ENCODE measurements around the gene TMPRSS11E.

The TMPRSS11E gene

GRCh38 chr4:68460085-68460484 is 12.8 kb downstream of the TMPRSS11E start:
- no peak for DNase-seq
- Histone ChIP-seq H3K27ac (ENCODE audit: low read length) (no peak overlapping the region), H3K79me2 (ENCODE audit: low read length) (no peaks in the 10 kb centered on the region), H3K4me2 (ENCODE audit: low read depth, low read length) (no peak overlapping the region), H3K9me2 (replicated peaks; ENCODE audit: insufficient read depth, low read length) (no peaks in the 10 kb centered on the region), H3K27me3 (replicated peaks; ENCODE audit: insufficient read depth, low read length) (no peaks in the 10 kb centered on the region), H3K9ac (ENCODE audit: low read length) (no peak overlapping the region), H3K4me1 (ENCODE audit: low read length) (peaks cover 12% of the 10 kb centered on the region), H3F3A (ENCODE audit: insufficient read depth, low read length) (no peaks in the 10 kb centered on the region), H2AFZ (ENCODE audit: low read length) (no peak overlapping the region), H3K9me3 (replicated peaks; ENCODE audit: insufficient read depth, low read length) (no peaks in the 10 kb centered on the region), H4K20me1 (ENCODE audit: insufficient read depth, low read length) (no peaks in the 10 kb centered on the region), H3K4me3 (ENCODE audit: low read length) (no peak overlapping the region), H3K36me3 (replicated peaks; ENCODE audit: insufficient read depth, low read length) (no peaks in the 10 kb centered on the region)
- TF ChIP-seq EZH2phosphoT487 (IDR thresholded peaks at IDR 0.05; ENCODE audit: low read length) (no peak), EZH2 (optimal IDR thresholded peaks at IDR 0.05; ENCODE audit: low read depth, low read length) (no peak), CTCF (IDR thresholded peaks at IDR 0.05; ENCODE audit: low read length) (no peak)

DNA sequence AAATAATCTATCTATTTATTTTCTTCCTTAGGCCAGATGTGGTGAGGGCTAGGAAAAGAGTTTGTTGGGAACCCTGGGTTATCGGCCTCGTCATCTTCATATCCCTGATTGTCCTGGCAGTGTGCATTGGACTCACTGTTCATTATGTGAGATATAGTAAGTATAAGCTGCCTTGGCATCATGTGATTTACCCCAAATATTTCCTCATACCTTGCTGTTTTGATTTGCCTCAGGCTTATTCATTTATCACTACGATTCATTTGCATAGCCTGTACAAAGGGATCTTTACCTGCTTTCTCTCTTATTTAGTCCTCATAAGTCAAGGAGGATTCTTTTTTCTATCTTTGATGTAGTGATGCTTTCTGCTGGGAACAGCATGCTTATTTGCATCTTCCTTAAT is 14.5 kb downstream of the TMPRSS11E start:
- H3K9me3 ChIP-seq (replicated peaks; ENCODE audit: insufficient read depth, low read length) = no peaks in the 10 kb centered on the region
- H3K79me2 ChIP-seq (ENCODE audit: low read length) = no peaks in the 10 kb centered on the region
- H3K4me1 ChIP-seq (ENCODE audit: low read length) = peaks cover 12% of the 10 kb centered on the region
- H2AFZ ChIP-seq (ENCODE audit: low read length) = no peak overlapping the region
- no peaks in the 10 kb centered on the region for H4K20me1 ChIP-seq (ENCODE audit: insufficient read depth, low read length)
- TF ChIP-seq EZH2 (optimal IDR thresholded peaks at IDR 0.05; ENCODE audit: low read depth, low read length) = no peak
- TF ChIP-seq EZH2phosphoT487 (IDR thresholded peaks at IDR 0.05; ENCODE audit: low read length) = no peak
- no peak for TF ChIP-seq CTCF (IDR thresholded peaks at IDR 0.05; ENCODE audit: low read length)
- no peaks in the 10 kb centered on the region for H3K36me3 ChIP-seq (replicated peaks; ENCODE audit: insufficient read depth, low read length)
- H3K9ac ChIP-seq (ENCODE audit: low read length) = no peak overlapping the region
- H3K27ac ChIP-seq (ENCODE audit: low read length) = no peak overlapping the region
- no peak for DNase-seq
- H3K9me2 ChIP-seq (replicated peaks; ENCODE audit: insufficient read depth, low read length) = no peaks in the 10 kb centered on the region
- H3K4me2 ChIP-seq (ENCODE audit: low read depth, low read length) = no peak overlapping the region
- no peaks in the 10 kb centered on the region for H3K27me3 ChIP-seq (replicated peaks; ENCODE audit: insufficient read depth, low read length)
- no peaks in the 10 kb centered on the region for H3F3A ChIP-seq (ENCODE audit: insufficient read depth, low read length)
- no peak overlapping the region for H3K4me3 ChIP-seq (ENCODE audit: low read length)

DNA sequence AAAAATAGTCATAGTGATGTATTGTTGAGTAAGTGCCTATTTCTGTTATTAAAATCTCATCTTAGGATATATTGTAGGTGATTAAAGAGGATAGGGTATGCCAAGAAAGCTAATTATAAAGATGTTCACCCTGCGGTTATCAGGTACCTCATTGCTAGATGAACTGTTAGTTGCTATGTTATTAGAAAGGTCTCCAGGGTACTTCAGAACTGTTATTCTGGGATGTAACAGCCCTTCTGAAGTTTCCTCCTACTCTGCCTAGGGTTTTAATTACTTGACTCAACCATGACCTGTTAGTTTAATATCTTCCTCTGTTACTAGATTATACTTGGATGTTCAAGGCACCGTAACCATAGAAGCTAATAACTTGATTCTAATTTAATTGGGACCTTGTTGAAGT is 15.4 kb downstream of the TMPRSS11E start:
- no peaks in the 10 kb centered on the region for H3K27me3 ChIP-seq (replicated peaks; ENCODE audit: insufficient read depth, low read length)
- no peak overlapping the region for H3K27ac ChIP-seq (ENCODE audit: low read length)
- no peak overlapping the region for H3K9ac ChIP-seq (ENCODE audit: low read length)
- H3K36me3 ChIP-seq (replicated peaks; ENCODE audit: insufficient read depth, low read length) = no peaks in the 10 kb centered on the region
- H3K9me3 ChIP-seq (replicated peaks; ENCODE audit: insufficient read depth, low read length) = no peaks in the 10 kb centered on the region
- no peak overlapping the region for H3K4me3 ChIP-seq (ENCODE audit: low read length)
- H3K4me2 ChIP-seq (ENCODE audit: low read depth, low read length) = no peak overlapping the region
- H2AFZ ChIP-seq (ENCODE audit: low read length) = no peak overlapping the region
- DNase-seq = no peak
- H3K9me2 ChIP-seq (replicated peaks; ENCODE audit: insufficient read depth, low read length) = no peaks in the 10 kb centered on the region
- H3K79me2 ChIP-seq (ENCODE audit: low read length) = no peaks in the 10 kb centered on the region
- TF ChIP-seq EZH2 (optimal IDR thresholded peaks at IDR 0.05; ENCODE audit: low read depth, low read length) (no peak), CTCF (IDR thresholded peaks at IDR 0.05; ENCODE audit: low read length) (no peak), EZH2phosphoT487 (IDR thresholded peaks at IDR 0.05; ENCODE audit: low read length) (no peak)
- peaks cover 12% of the 10 kb centered on the region for H3K4me1 ChIP-seq (ENCODE audit: low read length)
- H3F3A ChIP-seq (ENCODE audit: insufficient read depth, low read length) = no peaks in the 10 kb centered on the region
- no peaks in the 10 kb centered on the region for H4K20me1 ChIP-seq (ENCODE audit: insufficient read depth, low read length)
